BJ (cell line): ENCODE measurements around the gene SUMF1. TPM values are rescaled to one million over a fixed set of nuclear protein-coding genes. Genes with fewer than 3 reads are reported as not detected.
"Not testable (repeated sequence)": the region's sequence is repeated elsewhere in the genome, so short reads cannot be mapped to it uniquely, and the experiment has no call there.

Source experiments
- CTCF ChIA-PET: fragments of 350-600 bp; formaldehyde crosslinking; extraction: SDS; loops from one replicate; lab custom pipeline; 2021; ENCODE audit warnings: antibody characterized with exemption, inconsistent platforms; lab: Yijun Ruan, JAX
- POLR2A ChIA-PET: fragments of 300-600 bp; sonication (Branson Sonifier 250); formaldehyde crosslinking; extraction: SDS; loops from one replicate; lab custom pipeline; 2021; ENCODE audit warnings: antibody characterized with exemption; lab: Charles Lee
- DNase-seq: peaks from one replicate; pipeline ENCODE4 v3.0.0-alpha.2; 2011; ENCODE audit warnings: low read depth
- H3K27me3 ChIP-seq: 2 replicates; pipeline ENCODE4 v1.6.0; 2011; ENCODE audit warnings: low read length; ENCODE audit not compliant: control insufficient read depth, insufficient read depth
- H3K36me3 ChIP-seq: 2 replicates; pipeline ENCODE4 v1.5.1; 2011; ENCODE audit warnings: low read length; ENCODE audit not compliant: control insufficient read depth, insufficient read depth
- H3K4me3 ChIP-seq: 2 replicates; pipeline ENCODE4 v1.5.1; 2011; ENCODE audit warnings: low read depth, mild to moderate bottlenecking, control low read depth, low read length
- CTCF ChIP-seq: IDR thresholded peaks from 2 replicates; pipeline ENCODE4 v1.5.1; 2011; ENCODE audit warnings: low read depth, mild to moderate bottlenecking, control low read depth, inconsistent platforms, low read length, moderate library complexity; ENCODE audit not compliant: insufficient read depth
- polyA plus RNA-seq: library from polyadenylated mRNA; depleted of rRNA; stranded (reverse); fragments of >200 nt; gene quantifications from 2 replicates; pipeline ENCODE4 v1.2.3, GENCODE V29; 2011

The SUMF1 gene
- polyA plus RNA-seq, 1 experiment = 57.6 TPM

GRCh38 chr3:4335840-4336562 is 131.1 kb downstream of the SUMF1 start:
- no peaks in the 10 kb centered on the region; the same call in 1 of the 2 replicates for H3K27me3 ChIP-seq
- ChIA-PET CTCF (interaction anchor here (1.3 to 1.4 kb wide), 2 partner anchors 17 to 297 kb away, joined by 3 to 4 read pairs; no protein-coding TSS in a partner anchor), POLR2A (no interaction called here)
- no peak overlapping the region for H3K4me3 ChIP-seq
- H3K36me3 ChIP-seq = no peaks in the 10 kb centered on the region
- DNase-seq = no peak
- TF ChIP-seq CTCF = no peak

GRCh38 chr3:4334548-4334947 is 132.5 kb downstream of the SUMF1 start:
- H3K4me3 ChIP-seq = no peak overlapping the region
- no peaks in the 10 kb centered on the region for H3K36me3 ChIP-seq
- ChIA-PET CTCF (interaction anchor here (0.6 to 3.2 kb wide), 5 partner anchors 9 to 19 kb away, joined by 3 to 19 read pairs (median 5); no protein-coding TSS in a partner anchor), POLR2A (no interaction called here)
- no peak for DNase-seq
- H3K27me3 ChIP-seq = no peaks in the 10 kb centered on the region; the same call in 1 of the 2 replicates
- no peak for TF ChIP-seq CTCF

GRCh38 chr3:4332991-4333390 is 134.1 kb downstream of the SUMF1 start:
- H3K36me3 ChIP-seq = no peaks in the 10 kb centered on the region
- ChIA-PET CTCF (interaction anchor here (0.7 to 3.2 kb wide), 3 partner anchors 9 to 17 kb away, joined by 3 to 19 read pairs (median 5); no protein-coding TSS in a partner anchor), POLR2A (no interaction called here)
- no peak for TF ChIP-seq CTCF
- H3K27me3 ChIP-seq = no peaks in the 10 kb centered on the region; the same call in 1 of the 2 replicates
- DNase-seq = no peak
- no peak overlapping the region for H3K4me3 ChIP-seq

- no peak for DNase-seq
- ChIA-PET POLR2A (no interaction called here), CTCF (interaction anchor here (0.7 to 3.2 kb wide), 2 partner anchors 9 to 18 kb away, joined by 3 to 19 read pairs; no protein-coding TSS in a partner anchor)
- TF ChIP-seq CTCF = no peak
- Histone ChIP-seq H3K36me3 (no peaks in the 10 kb centered on the region), H3K4me3 (no peak overlapping the region), H3K27me3 (no peaks in the 10 kb centered on the region; the same call in 1 of the 2 replicates)
These were observed 134.5 kb downstream of the SUMF1 start for GRCh38 chr3:4332574-4332973.

GRCh38 chr3:4332111-4332510 is 135.0 kb downstream of the SUMF1 start:
- Histone ChIP-seq H3K27me3 (no peaks in the 10 kb centered on the region; the same call in 1 of the 2 replicates), H3K4me3 (no peak overlapping the region), H3K36me3 (no peaks in the 10 kb centered on the region)
- TF ChIP-seq CTCF = no peak
- POLR2A ChIA-PET = no interaction called here
- DNase-seq = no peak
- CTCF ChIA-PET = interaction anchor here (3.2 kb wide), 1 partner anchor 18 kb away, joined by 19 read pairs; no protein-coding TSS in a partner anchor

GRCh38 chr3:4329806-4330205 is 137.3 kb downstream of the SUMF1 start:
- DNase-seq, POLR2A ChIA-PET, H3K36me3 ChIP-seq, H3K4me3 ChIP-seq, H3K27me3 ChIP-seq: not testable (repeated sequence)
- CTCF ChIA-PET = interaction anchor here (1.6 kb wide), 1 partner anchor 39 kb away, joined by 3 read pairs; no protein-coding TSS in a partner anchor
